Fibroblast of lung (primary cell): ENCODE results near the gene ZNF862.

Source experiments
- EZH2 ChIP-seq: IDR thresholded peaks from 2 replicates; pipeline ENCODE4 v1.5.1; 2012; ENCODE audit warnings: low read length, control low read depth, mild to moderate bottlenecking; ENCODE audit errors: missing control alignments
- TF ChIP-seq, protein P1 (sequence below), 2 donors: IDR thresholded peaks in 1 of 2; conservative IDR thresholded peaks in 1 of 2; 1 replicate in 1 of 2; 2 replicates in 1 of 2; pipeline ENCODE4 v1.5.1; 2011 to 2012; ENCODE audit warnings: low read length in 2 of 2, control low read depth in 1 of 2, inconsistent platforms in 1 of 2, low read depth in 1 of 2, mild to moderate bottlenecking in 1 of 2

GRCh38 chr7:149790146-149790548 is 48.0 kb upstream of the ZNF862 start:
- TF ChIP-seq, protein P1, sequence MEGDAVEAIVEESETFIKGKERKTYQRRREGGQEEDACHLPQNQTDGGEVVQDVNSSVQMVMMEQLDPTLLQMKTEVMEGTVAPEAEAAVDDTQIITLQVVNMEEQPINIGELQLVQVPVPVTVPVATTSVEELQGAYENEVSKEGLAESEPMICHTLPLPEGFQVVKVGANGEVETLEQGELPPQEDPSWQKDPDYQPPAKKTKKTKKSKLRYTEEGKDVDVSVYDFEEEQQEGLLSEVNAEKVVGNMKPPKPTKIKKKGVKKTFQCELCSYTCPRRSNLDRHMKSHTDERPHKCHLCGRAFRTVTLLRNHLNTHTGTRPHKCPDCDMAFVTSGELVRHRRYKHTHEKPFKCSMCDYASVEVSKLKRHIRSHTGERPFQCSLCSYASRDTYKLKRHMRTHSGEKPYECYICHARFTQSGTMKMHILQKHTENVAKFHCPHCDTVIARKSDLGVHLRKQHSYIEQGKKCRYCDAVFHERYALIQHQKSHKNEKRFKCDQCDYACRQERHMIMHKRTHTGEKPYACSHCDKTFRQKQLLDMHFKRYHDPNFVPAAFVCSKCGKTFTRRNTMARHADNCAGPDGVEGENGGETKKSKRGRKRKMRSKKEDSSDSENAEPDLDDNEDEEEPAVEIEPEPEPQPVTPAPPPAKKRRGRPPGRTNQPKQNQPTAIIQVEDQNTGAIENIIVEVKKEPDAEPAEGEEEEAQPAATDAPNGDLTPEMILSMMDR (conservative IDR thresholded peaks at IDR 0.05 in 1 of 2, IDR thresholded peaks at IDR 0.05 in 1 of 2; ENCODE audit: low read depth in 1 of 2, low read length in 2 of 2), result peak in 1 of 2 donors; percentile 44
- TF ChIP-seq EZH2, result peak; percentile 18
